Brain microvascular endothelial cell (primary cell): Measurements from ENCODE around the gene NFIX.
"Not testable (repeated sequence)": the region's sequence is repeated elsewhere in the genome, so short reads cannot be mapped to it uniquely, and the experiment has no call there.

ENCODE experiments used
- DNase-seq: peaks from one replicate; pipeline ENCODE4 v3.0.0-alpha.2; 2020
- H3K27ac ChIP-seq: fragments of 250-450 bp; sonication (Bioruptor Pico); 2 replicates; pipeline ENCODE4 v1.5.1; 2020; ENCODE audit warnings: mild to moderate bottlenecking, moderate library complexity
- H3K27me3 ChIP-seq: fragments of 250-450 bp; sonication (Bioruptor Pico); replicated peaks from 2 replicates; pipeline ENCODE4 v1.5.1; 2020; ENCODE audit warnings: mild to moderate bottlenecking
- H3K36me3 ChIP-seq: fragments of 250-450 bp; sonication (Bioruptor Pico); replicated peaks from 2 replicates; pipeline ENCODE4 v1.5.1; 2020; ENCODE audit warnings: mild to moderate bottlenecking
- H3K4me3 ChIP-seq: 2 replicates; pipeline ENCODE4 v1.5.1; 2011; ENCODE audit warnings: low read depth, mild to moderate bottlenecking, control low read depth, low read length, moderate library complexity
- CTCF ChIP-seq: IDR thresholded peaks from 2 replicates; pipeline ENCODE4 v1.5.1; 2011; ENCODE audit warnings: low read depth, mild to moderate bottlenecking, moderate library complexity, low read length, control low read depth, inconsistent platforms; ENCODE audit errors: missing control alignments
- in situ Hi-C: cut with HindIII; loops from 2 replicates; pipeline ENCODE4 v1.10.0; 2017; ENCODE audit warnings: low sequenced_read_pairs, low pct_ligation_motif_present

Gene NFIX

GRCh38 chr19:12947702-12948611, 47.3 kb upstream of the NFIX start:
- Histone ChIP-seq H3K36me3 (peaks cover 61% of the 10 kb centered on the region), H3K27me3 (no peaks in the 10 kb centered on the region), H3K27ac (no peak overlapping the region), H3K4me3 (no peak overlapping the region)
- DNase-seq: no peak
- in situ Hi-C loops: no loop called here
- TF ChIP-seq CTCF: no peak

- H3K4me3 ChIP-seq: no peak overlapping the region
- in situ Hi-C loops: no loop called here
- TF ChIP-seq CTCF: no peak
- H3K27me3 ChIP-seq: no peaks in the 10 kb centered on the region
- H3K27ac ChIP-seq: no peak overlapping the region
- no peak for DNase-seq
- peaks cover 60% of the 10 kb centered on the region for H3K36me3 ChIP-seq
Observed at GRCh38 chr19:12948612-12949362, 46.5 kb upstream of the NFIX start.

GRCh38 chr19:12949363-12950283, 45.7 kb upstream of the NFIX start:
- in situ Hi-C loops: no loop called here
- no peak for TF ChIP-seq CTCF
- H3K36me3 ChIP-seq: peaks cover 60% of the 10 kb centered on the region

GRCh38 chr19:12952050-12952449, 43.2 kb upstream of the NFIX start:
- peak overlapping the region; percentile 86 for H3K27ac ChIP-seq
- H3K36me3 ChIP-seq: peaks cover 55% of the 10 kb centered on the region
- DNase-seq: not testable (repeated sequence)

More at GRCh38 chr19:12949363-12950283, 45.7 kb upstream of the NFIX start:
- Histone ChIP-seq H3K27ac (no peak overlapping the region), H3K27me3 (no peaks in the 10 kb centered on the region), H3K4me3 (no peak overlapping the region)
- DNase-seq: no peak

GRCh38 chr19:12952488-12953137, 42.7 kb upstream of the NFIX start:
- Histone ChIP-seq H3K36me3 (peaks cover 55% of the 10 kb centered on the region), H3K27ac (peak overlapping the region; percentile 86)
- DNase-seq: peak; percentile 82

More at GRCh38 chr19:12952050-12952449, 43.2 kb upstream of the NFIX start:
- H3K4me3 ChIP-seq, in situ Hi-C loops, H3K27me3 ChIP-seq: not testable (repeated sequence)

More at GRCh38 chr19:12952488-12953137, 42.7 kb upstream of the NFIX start:
- in situ Hi-C loops: no loop called here
- Histone ChIP-seq H3K4me3 (no peak overlapping the region), H3K27me3 (no peaks in the 10 kb centered on the region)
- no peak for TF ChIP-seq CTCF
